ENCODE measurements around the gene PGLYRP4.
"Not testable (repeated sequence)": the region's sequence is repeated elsewhere in the genome, so short reads cannot be mapped to it uniquely, and the experiment has no call there.

Gene PGLYRP4

DNA sequence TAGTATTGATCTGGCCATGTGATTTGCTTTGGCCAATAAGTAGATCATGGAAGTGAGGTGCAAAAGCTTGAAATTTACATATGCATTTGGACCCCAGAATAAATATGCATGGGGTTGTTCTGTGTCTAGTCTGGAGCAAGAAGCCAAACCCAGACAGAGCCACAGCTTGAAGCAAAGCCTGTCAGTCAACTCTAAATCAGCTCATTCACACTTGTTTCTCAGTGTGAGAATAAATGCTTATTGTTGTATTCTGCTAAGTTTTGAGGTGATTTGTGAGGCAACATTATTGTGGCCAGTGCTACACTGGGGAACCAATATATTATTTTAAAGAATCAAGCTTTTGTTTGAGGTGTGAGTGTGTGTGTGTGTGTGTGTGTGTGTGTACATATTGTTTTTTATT, 23.7 kb downstream of the PGLYRP4 start:
- Histone ChIP-seq H2AFZ (ENCODE audit: low read depth, low read length) (no peak overlapping the region), H3K79me2 (ENCODE audit: insufficient read depth, low read length) (no peaks in the 10 kb centered on the region), H3K4me2 (ENCODE audit: insufficient read depth, low read length) (no peak overlapping the region), H3K36me3 (ENCODE audit: insufficient read depth, low read length) (no peaks in the 10 kb centered on the region), H3K27ac (ENCODE audit: low read length) (no peak overlapping the region), H3K9me3 (ENCODE audit: insufficient read depth, low read length, severe bottlenecking) (peaks cover 2% of the 10 kb centered on the region), H3K9ac (ENCODE audit: low read depth, low read length) (no peak overlapping the region), H3K4me1 (ENCODE audit: insufficient read depth, low read length) (no peaks in the 10 kb centered on the region), H3K4me3 (ENCODE audit: low read depth in 1 of 2, low read length in 2 of 2) (no peak overlapping the region), H4K20me1 (ENCODE audit: insufficient read depth, low read length) (no peaks in the 10 kb centered on the region), H3K27me3 (ENCODE audit: insufficient read depth, low read length, poor library complexity) (no peaks in the 10 kb centered on the region)
- no peak for TF ChIP-seq EZH2 (IDR thresholded peaks at IDR 0.05; ENCODE audit: borderline replicate concordance, low read depth, low read length, severe bottlenecking)
- TF ChIP-seq, protein P1, sequence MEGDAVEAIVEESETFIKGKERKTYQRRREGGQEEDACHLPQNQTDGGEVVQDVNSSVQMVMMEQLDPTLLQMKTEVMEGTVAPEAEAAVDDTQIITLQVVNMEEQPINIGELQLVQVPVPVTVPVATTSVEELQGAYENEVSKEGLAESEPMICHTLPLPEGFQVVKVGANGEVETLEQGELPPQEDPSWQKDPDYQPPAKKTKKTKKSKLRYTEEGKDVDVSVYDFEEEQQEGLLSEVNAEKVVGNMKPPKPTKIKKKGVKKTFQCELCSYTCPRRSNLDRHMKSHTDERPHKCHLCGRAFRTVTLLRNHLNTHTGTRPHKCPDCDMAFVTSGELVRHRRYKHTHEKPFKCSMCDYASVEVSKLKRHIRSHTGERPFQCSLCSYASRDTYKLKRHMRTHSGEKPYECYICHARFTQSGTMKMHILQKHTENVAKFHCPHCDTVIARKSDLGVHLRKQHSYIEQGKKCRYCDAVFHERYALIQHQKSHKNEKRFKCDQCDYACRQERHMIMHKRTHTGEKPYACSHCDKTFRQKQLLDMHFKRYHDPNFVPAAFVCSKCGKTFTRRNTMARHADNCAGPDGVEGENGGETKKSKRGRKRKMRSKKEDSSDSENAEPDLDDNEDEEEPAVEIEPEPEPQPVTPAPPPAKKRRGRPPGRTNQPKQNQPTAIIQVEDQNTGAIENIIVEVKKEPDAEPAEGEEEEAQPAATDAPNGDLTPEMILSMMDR (IDR thresholded peaks at IDR 0.05; ENCODE audit: borderline replicate concordance, extremely low read depth, low read length, poor library complexity, severe bottlenecking): no peak
- DNase-seq (no peak), ATAC-seq (ENCODE audit: insufficient read depth, low read depth) (no peak)

DNA sequence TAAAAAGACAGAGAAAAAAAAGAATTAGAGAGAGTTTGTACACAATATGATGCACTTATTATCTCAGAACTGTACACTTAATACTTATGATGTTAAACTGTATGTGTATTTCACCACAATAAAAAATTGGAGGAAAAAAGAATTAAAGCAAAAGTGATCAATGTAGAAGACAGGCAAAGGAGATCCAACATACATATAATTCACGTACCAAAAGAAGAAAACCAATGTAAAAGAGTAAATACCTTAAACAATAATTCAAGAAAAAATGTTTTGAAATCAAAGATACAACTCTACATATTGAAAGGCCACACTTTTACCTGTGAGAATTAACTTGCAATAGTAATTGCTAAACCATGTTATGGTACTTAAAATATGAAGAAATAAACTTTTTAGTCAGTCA, 26.1 kb downstream of the PGLYRP4 start:
- TF ChIP-seq, protein P1 (IDR thresholded peaks at IDR 0.05; ENCODE audit: borderline replicate concordance, extremely low read depth, low read length, poor library complexity, severe bottlenecking): no peak
- TF ChIP-seq EZH2 (IDR thresholded peaks at IDR 0.05; ENCODE audit: borderline replicate concordance, low read depth, low read length, severe bottlenecking): no peak
- Histone ChIP-seq H3K4me2 (ENCODE audit: insufficient read depth, low read length) (no peak overlapping the region), H3K9ac (ENCODE audit: low read depth, low read length) (no peak overlapping the region), H3K36me3 (ENCODE audit: insufficient read depth, low read length) (no peaks in the 10 kb centered on the region), H2AFZ (ENCODE audit: low read depth, low read length) (no peak overlapping the region), H3K27ac (ENCODE audit: low read length) (no peak overlapping the region), H4K20me1 (ENCODE audit: insufficient read depth, low read length) (no peaks in the 10 kb centered on the region), H3K4me1 (ENCODE audit: insufficient read depth, low read length) (no peaks in the 10 kb centered on the region), H3K27me3 (ENCODE audit: insufficient read depth, low read length, poor library complexity) (no peaks in the 10 kb centered on the region), H3K4me3 (ENCODE audit: low read depth in 1 of 2, low read length in 2 of 2) (no peak overlapping the region), H3K9me3 (ENCODE audit: insufficient read depth, low read length, severe bottlenecking) (peaks cover 2% of the 10 kb centered on the region), H3K79me2 (ENCODE audit: insufficient read depth, low read length) (no peaks in the 10 kb centered on the region)
- no peak for DNase-seq
- no peak for ATAC-seq (ENCODE audit: insufficient read depth, low read depth)

DNA sequence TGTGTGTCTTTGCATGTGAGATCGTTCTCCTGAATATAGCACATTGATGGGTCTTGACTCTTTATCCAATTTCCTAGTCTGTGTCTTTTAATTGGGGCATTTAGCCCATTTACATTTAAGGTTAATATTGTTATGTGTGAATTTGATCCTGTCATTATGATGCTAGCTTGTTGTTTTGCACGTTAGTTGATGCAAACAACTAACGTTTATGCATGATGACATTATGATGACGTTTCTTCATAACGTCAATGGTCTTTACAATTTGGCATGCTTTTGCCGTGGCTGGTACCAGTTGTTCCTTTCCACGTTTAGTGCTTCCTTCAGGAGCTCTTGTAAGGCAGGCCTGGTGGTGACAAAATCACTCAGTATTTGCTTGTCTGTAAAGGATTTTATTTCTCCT, 30.5 kb downstream of the PGLYRP4 start:
- DNase-seq; H3K36me3 ChIP-seq (ENCODE audit: insufficient read depth, low read length); H3K4me2 ChIP-seq (ENCODE audit: insufficient read depth, low read length); H3K79me2 ChIP-seq (ENCODE audit: insufficient read depth, low read length); ATAC-seq (ENCODE audit: insufficient read depth, low read depth); H3K27me3 ChIP-seq (ENCODE audit: insufficient read depth, low read length, poor library complexity); H3K4me3 ChIP-seq (ENCODE audit: low read depth in 1 of 2, low read length in 2 of 2); H3K9me3 ChIP-seq (ENCODE audit: insufficient read depth, low read length, severe bottlenecking); H4K20me1 ChIP-seq (ENCODE audit: insufficient read depth, low read length); H3K27ac ChIP-seq (ENCODE audit: low read length); H3K4me1 ChIP-seq (ENCODE audit: insufficient read depth, low read length); H3K9ac ChIP-seq (ENCODE audit: low read depth, low read length); H2AFZ ChIP-seq (ENCODE audit: low read depth, low read length): not testable (repeated sequence)

DNA sequence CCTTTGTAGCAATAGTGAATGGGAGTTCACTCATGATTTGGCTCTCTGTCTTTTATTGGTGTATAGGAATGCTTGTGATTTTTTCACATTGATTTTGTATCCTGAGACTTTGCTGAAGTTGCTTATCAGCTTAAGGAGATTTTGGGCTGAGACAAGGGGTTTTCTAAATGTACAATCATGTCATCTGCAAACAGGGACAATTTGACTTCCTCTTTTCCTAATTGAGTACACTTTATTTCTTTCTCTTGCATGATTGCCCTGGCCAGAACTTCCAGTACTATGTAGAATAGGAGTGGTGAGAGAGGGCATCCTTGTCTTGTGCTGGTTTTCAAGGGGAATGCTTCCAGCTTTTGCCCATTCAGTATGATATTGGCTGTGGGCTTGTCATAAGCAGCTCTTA, 32.6 kb downstream of the PGLYRP4 start:
- ATAC-seq (ENCODE audit: insufficient read depth, low read depth); H3K4me1 ChIP-seq (ENCODE audit: insufficient read depth, low read length); H3K36me3 ChIP-seq (ENCODE audit: insufficient read depth, low read length); H3K9ac ChIP-seq (ENCODE audit: low read depth, low read length); H2AFZ ChIP-seq (ENCODE audit: low read depth, low read length); DNase-seq; H3K79me2 ChIP-seq (ENCODE audit: insufficient read depth, low read length); H3K4me3 ChIP-seq (ENCODE audit: low read depth in 1 of 2, low read length in 2 of 2); H3K27ac ChIP-seq (ENCODE audit: low read length); H3K4me2 ChIP-seq (ENCODE audit: insufficient read depth, low read length); H4K20me1 ChIP-seq (ENCODE audit: insufficient read depth, low read length); H3K9me3 ChIP-seq (ENCODE audit: insufficient read depth, low read length, severe bottlenecking): not testable (repeated sequence)
- peaks cover 10% of the 10 kb centered on the region for H3K27me3 ChIP-seq (ENCODE audit: insufficient read depth, low read length, poor library complexity)

DNA sequence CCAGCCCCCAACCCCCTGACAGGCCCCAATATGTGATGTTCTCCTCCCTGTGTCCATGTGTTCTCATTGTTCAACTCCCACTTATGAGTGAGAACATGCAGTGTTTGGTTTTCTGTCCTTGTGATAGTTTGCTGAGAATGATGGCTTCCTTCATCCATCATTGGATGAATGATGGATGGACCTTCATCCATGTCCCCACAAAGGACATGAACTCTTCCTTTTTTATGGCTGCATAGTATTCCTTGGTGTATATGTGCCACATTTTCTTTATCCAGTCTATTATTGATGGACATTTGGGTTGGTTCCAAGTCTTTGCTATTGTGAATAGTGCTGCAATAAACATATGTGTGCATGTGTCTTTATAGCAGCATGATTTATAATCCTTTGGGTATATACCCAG, 34.3 kb downstream of the PGLYRP4 start:
- not testable (repeated sequence) for H3K36me3 ChIP-seq (ENCODE audit: insufficient read depth, low read length); H3K4me1 ChIP-seq (ENCODE audit: insufficient read depth, low read length); H2AFZ ChIP-seq (ENCODE audit: low read depth, low read length); H3K4me3 ChIP-seq (ENCODE audit: low read depth in 1 of 2, low read length in 2 of 2); H3K9me3 ChIP-seq (ENCODE audit: insufficient read depth, low read length, severe bottlenecking); H4K20me1 ChIP-seq (ENCODE audit: insufficient read depth, low read length); H3K4me2 ChIP-seq (ENCODE audit: insufficient read depth, low read length); H3K27ac ChIP-seq (ENCODE audit: low read length); DNase-seq; H3K79me2 ChIP-seq (ENCODE audit: insufficient read depth, low read length); ATAC-seq (ENCODE audit: insufficient read depth, low read depth); H3K9ac ChIP-seq (ENCODE audit: low read depth, low read length)
- H3K27me3 ChIP-seq (ENCODE audit: insufficient read depth, low read length, poor library complexity): peaks cover 17% of the 10 kb centered on the region
